GM18867 (cell line): ENCODE data around the gene CRACR2B.

Experiments used
- ATAC-seq: cut with Tn5 transposase; IDR thresholded peaks from one replicate; pipeline ENCODE4 v1.9.1; 2021; ENCODE audit warnings: mild to moderate bottlenecking, moderate library complexity; ENCODE audit not compliant: unreplicated experiment

The CRACR2B gene

GRCh38 chr11:837189-837989 is 9.7 kb downstream of the CRACR2B start:
- ATAC-seq: no peak

- no peak for ATAC-seq
Observed at GRCh38 chr11:837990-838307, 10.2 kb downstream of the CRACR2B start.

GRCh38 chr11:838441-839279 is 10.9 kb downstream of the CRACR2B start:
- no peak for ATAC-seq

- ATAC-seq: no peak
Observed at GRCh38 chr11:839280-839623, 11.5 kb downstream of the CRACR2B start.

GRCh38 chr11:839875-840617 is 12.3 kb downstream of the CRACR2B start:
- ATAC-seq: no peak

- ATAC-seq: peak; percentile 30
Observed at GRCh38 chr11:841981-842369, 14.3 kb downstream of the CRACR2B start.

GRCh38 chr11:842370-843002 is 14.8 kb downstream of the CRACR2B start, which contains the start of the genes POLR2L and TSPAN4:
POLR2L (minus strand) TSS chr11:842529; CDS start chr11:842508, 21 bp downstream.
TSPAN4 (plus strand) TSS chr11:842852; CDS start chr11:850305, 7,453 bp downstream.
- ATAC-seq: peak; percentile 62

GRCh38 chr11:843086-843734 is 15.5 kb downstream of the CRACR2B start:
- ATAC-seq: peak; percentile 3

- no peak for ATAC-seq
Observed at GRCh38 chr11:843818-844692, 16.3 kb downstream of the CRACR2B start.

- no peak for ATAC-seq
Observed at GRCh38 chr11:844693-845644, 17.2 kb downstream of the CRACR2B start.

- ATAC-seq: no peak
Observed at GRCh38 chr11:845872-846495, 18.3 kb downstream of the CRACR2B start.

GRCh38 chr11:846496-847098 is 18.9 kb downstream of the CRACR2B start:
- no peak for ATAC-seq

- ATAC-seq: no peak
Observed at GRCh38 chr11:847876-848275, 20.2 kb downstream of the CRACR2B start.

GRCh38 chr11:848380-848931 is 20.7 kb downstream of the CRACR2B start:
- ATAC-seq: peak; percentile 49

- ATAC-seq: no peak
Observed at GRCh38 chr11:849104-849824, 21.5 kb downstream of the CRACR2B start.

GRCh38 chr11:849951-850774 is 22.4 kb downstream of the CRACR2B start:
- no peak for ATAC-seq
